A673 (cell line): ENCODE data around the gene MPZL1.

Source experiments
- CTCF ChIP-seq: fragments of 300-800, 200-600 bp; sonication (generic); conservative IDR thresholded peaks from 2 replicates; pipeline ENCODE4 v1.5.1; 2017; ENCODE audit warnings: low read depth, mild to moderate bottlenecking, antibody characterized with exemption, low read length, moderate library complexity, mixed read lengths
- EZH2 ChIP-seq: fragments of 200-600 bp; sonication (generic); IDR thresholded peaks from 2 replicates; pipeline ENCODE4 v1.6.1; 2017; ENCODE audit warnings: borderline replicate concordance, low read depth, mild to moderate bottlenecking, mixed read lengths, antibody characterized with exemption, low read length; ENCODE audit not compliant: poor library complexity, severe bottlenecking

GRCh38 chr1:167723707-167724323 lies 2.0 kb downstream of the MPZL1 start:
- TF ChIP-seq CTCF (no peak), EZH2 (no peak)
